Midbrain (tissue), 1 donor: ENCODE measurements around the gene EPM2A.

Experiments used
- DNase-seq: peaks from one replicate; lab custom pipeline; 2025; lab: John Stamatoyannopoulos, UW

The EPM2A gene

GRCh38 chr6:145670311-145670710 is 65.0 kb downstream of the EPM2A start:
- DNase-seq = no peak

DNA sequence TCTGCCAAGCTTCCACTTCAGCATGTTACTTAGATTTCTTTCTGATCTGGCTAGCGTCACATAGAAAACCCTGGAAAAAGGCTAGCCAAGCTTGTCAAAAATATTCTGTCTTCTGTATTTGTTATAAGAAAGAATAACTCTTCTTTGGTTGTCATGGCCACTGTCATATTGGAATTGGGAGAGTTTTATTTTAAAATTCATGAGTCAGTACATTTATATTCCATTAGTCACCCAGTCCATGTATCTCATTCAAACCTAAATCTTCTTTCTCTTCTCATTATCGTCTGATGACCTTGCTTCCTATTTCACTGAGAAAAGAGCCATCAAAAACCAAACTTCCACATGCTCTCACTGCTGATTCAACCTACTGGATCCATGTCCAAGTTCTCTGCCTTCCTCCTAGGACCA is 65.7 kb downstream of the EPM2A start:
- DNase-seq = no peak

DNA sequence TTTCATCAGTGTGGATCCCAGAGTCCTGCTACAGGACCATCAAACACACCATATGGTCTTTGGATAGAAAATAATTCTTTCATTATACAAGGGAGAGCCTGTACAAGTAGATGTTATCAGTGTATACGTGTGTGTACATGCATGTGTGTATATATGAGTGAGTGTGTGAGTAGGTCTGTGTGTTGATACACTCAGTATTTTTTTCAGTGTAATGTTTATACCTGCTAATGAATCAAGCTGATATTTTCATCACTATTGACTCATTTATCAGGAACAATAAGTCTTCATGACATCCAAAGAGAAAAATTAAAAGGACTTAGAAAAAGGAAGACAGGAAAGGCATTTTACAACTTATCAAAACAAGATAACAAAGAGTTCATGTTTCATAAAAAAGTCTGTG is 66.5 kb downstream of the EPM2A start:
- DNase-seq = no peak

DNA sequence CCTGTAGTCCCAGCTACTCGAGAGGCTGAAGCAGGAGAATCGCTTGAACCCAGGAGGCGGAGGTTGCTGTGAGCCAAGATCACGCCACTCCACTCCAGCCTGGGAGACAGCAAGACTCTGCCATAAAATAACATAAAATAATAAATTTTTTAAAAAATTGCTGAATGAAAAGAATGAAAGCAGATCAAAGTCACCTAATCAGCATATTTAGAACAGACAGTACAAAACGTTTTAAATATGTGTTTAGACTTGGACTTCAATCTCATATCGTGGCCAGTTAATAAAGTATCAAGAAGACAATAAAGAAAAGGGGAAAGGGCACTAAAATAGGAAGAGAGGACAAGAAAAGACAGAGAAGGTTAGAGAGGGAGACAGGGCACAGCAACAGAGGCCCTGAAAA is 74.6 kb downstream of the EPM2A start:
- DNase-seq = no peak

- no peak for DNase-seq
Observed at GRCh38 chr6:145656128-145656527, 79.2 kb downstream of the EPM2A start.

DNA sequence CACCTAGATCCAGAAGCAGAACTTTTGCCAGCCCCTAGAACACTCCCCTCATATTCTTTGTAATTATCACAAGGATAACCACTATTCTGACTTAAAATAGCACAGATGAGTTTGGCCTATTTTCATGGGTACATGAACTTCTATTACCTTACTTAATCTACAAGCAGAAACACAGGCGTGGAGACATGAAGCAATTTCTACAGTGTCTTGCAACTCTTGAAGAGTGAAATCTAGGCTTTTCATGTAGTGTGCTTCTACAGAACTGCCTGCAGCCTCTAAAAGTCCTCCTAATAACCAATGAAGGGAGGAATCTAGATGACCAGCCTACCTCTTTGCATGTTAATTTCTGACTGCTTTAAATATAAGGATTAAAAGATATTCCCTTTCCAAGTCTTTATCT is 82.7 kb downstream of the EPM2A start:
- DNase-seq = no peak

DNA sequence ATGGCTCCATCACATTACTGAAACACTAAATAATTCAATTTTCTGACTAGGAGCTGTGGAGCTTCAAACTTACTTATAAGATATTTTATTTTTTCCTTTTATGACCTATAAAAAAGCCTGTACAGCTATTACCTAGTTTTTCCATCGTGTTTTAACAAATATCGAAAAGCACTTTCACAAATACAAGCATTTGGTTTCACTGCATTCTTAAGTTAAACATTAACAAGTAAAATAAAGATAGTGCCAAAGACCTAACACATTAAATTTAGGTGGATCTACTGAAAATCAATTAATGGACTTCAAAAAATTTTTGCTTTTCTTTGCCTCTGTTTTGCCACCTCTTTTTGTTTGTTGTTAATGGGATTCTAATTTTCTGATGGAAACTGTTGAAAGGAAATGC is 83.3 kb downstream of the EPM2A start:
- no peak for DNase-seq

DNA sequence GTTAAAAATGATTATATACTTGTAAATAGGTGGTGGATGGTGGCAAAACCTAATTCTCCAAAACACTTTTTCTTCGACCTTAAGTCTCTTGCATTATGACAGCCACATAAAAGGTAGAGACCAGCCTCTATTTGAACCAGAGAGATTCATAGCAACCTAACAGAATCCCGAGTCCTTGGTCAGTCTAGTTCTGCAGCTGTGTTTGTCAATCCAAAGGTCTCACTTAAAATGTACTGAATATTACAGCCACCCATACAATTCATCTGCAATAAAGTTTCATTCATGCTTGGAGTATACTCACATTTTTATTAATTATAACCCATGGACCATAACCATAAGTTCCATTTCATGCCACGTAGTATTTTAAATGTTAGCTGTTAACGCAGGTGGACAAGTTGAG is 87.2 kb downstream of the EPM2A start:
- no peak for DNase-seq

DNA sequence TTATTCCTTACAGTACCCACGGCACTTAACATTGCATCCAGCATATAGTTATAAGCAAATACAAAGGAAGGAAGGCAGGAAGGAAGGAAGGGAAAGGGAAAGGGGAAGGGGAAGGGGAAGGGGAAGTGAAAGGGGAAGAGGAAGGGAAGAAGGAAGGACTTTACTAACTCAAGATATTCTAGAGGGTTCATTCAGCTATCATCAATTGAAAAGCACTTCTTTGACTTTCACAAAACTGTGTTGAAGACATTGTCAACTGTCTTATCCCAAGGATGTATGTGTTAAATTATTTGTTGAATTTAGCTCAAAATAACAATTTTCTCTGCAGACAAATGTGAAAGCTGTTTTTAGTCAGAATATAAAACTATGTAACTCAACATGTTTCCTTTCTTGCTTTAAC is 87.7 kb downstream of the EPM2A start:
- DNase-seq = no peak

GRCh38 chr6:145643760-145644159 is 91.6 kb downstream of the EPM2A start:
- DNase-seq = no peak

- DNase-seq = peak; percentile 92
Observed at GRCh38 chr6:145633981-145634627, 101.2 kb downstream of the EPM2A start.

DNA sequence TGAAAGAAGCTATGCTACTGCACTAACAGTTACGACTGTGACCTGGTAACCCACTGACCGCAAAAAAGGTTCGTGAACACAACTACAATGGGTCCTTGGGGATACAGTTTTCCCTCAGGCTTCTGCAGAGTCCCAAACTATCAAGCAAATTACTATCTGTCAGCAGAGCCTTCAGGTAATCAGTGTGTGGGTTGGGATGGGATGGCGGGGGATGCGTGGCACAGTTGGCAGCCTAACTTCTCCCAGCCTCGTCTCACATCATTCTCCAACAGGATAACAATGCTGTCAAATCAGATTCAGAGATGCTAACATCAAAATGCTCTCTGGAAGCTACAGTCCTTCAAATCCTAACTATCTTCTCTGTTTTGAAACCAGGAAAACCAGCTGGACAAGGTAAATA is 102.3 kb downstream of the EPM2A start:
- no peak for DNase-seq

DNA sequence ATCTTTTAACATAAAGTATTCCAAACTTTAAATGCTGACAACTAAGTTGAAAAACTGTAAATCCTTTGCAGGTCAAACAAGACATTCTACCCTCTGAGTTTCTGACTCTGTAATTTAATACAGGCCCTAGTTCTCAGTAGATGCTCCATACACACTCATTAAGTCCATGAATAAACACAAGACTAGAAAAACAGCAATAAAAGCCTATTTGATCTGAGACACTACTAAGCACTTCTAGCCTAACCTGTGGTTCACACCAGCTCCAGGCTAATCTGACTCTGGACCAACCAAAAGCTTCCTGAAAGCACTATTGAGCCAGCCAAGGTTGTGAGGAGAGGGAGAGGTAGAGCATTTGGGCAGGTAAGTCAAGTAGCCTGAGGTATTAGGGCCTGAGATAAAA is 103.9 kb downstream of the EPM2A start:
- no peak for DNase-seq

- DNase-seq = no peak
Observed at GRCh38 chr6:145630598-145630997, 104.7 kb downstream of the EPM2A start.

DNA sequence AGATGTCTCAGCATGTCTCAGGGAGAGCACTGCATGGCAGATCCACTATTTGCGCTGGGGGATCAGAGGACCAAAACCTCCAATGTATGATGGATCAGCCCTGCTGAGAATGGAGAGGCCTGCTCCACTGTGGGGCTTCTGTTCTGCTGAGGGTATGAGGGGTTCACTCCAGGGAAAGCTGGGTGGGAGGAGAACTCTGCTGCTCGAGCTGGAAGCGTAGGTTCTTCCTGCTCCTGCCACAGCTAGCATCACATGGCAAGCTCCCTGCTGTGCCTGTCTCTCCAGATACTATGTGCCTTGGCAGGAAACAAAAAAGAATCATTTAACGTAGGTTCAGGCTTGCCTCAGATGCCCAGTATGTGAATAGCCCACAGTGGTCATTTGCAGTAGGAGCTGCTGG is 105.8 kb downstream of the EPM2A start:
- DNase-seq = no peak

GRCh38 chr6:145627451-145627850 is 107.9 kb downstream of the EPM2A start:
- no peak for DNase-seq

DNA sequence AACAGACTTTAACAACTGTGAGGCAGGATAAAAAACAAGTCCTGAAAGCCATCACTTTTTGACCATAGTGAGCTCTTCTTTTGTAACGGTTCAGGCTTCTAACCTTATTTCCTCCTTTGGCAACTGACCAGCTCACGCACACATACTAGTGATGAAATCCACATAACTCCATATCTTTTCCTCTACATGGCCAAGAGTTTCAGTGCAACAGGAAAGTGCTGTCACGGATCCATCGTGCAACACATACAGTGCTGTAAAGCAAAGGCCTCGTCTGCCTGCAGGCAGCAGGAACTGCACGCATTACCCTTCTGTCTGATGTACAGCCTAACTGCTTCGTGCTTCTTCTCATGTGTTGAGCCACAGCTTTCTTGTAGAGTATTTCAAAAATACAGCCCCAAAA is 108.5 kb downstream of the EPM2A start:
- DNase-seq = no peak

DNA sequence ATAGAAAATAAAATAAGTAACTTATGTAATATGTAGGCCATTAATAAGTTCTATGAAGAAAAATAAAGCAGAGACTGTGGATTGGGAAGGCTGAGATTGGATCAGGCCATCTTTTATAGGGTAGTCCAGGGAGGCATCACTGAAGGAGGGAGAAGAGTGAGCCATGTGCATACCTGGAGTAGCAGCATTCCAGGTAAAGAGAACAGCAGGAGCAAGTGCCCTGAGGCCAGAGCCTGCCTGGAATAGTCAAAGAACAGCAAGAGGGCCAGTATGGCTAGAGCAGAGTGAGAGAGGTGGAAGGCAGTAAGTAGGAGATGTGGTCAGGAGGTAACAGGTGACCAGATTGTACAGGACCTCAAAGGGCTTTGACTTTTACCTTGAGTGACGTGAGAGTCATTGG is 112.1 kb downstream of the EPM2A start:
- no peak for DNase-seq

DNA sequence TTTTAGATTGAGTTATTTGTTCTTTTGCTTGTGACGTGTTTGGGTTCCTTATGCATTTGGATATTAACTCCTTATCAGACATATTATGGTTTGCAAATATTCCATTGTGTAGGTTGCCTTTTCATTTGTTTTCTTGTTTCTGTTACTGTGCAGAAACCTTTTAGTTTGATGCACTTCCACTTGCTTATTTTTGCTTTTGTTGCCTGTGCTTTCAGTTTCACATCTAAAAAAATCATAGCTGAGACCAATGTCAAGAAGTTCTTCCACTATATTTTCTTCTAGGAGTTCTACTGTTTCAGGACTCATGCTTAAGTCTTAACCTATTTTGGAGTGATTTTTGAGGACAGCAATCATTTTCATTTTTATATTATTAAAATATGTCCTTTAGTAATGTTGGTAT is 113.5 kb downstream of the EPM2A start:
- no peak for DNase-seq

- no peak for DNase-seq
Observed at GRCh38 chr6:145620088-145620487, 115.2 kb downstream of the EPM2A start.

- DNase-seq = no peak
Observed at GRCh38 chr6:145609521-145609920, 125.8 kb downstream of the EPM2A start.

- DNase-seq = no peak
Observed at GRCh38 chr6:145608850-145609249, 126.5 kb downstream of the EPM2A start.

DNA sequence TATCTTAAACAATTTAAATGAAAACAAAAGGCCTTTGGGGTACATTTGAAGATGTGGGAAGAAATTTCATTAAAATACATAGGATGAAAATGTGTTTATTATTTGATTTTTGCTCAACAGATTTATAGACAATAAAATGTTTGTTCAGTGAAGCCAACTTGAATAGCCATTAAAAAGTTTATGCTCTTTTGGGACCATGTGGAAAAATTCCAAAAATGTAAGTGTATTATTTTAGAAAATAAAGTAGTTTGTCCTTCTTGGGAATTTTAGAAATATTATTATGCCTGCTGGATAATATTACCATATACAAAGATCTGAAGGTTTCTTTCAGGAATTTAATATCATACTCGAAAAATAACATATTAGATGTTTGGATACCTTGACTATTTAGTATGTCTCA is 131.3 kb downstream of the EPM2A start:
- DNase-seq = no peak

GRCh38 chr6:145603424-145603833 is 131.9 kb downstream of the EPM2A start:
- DNase-seq = no peak
